ENCODE measurements around the gene PLCD4. TPM values are rescaled to one million over a fixed set of nuclear protein-coding genes. Genes with fewer than 3 reads are reported as not detected.

Gene PLCD4
- total and polyA plus RNA-seq, 10 of the 15 experiments (the other 5 are each of a cell fraction or from before 2014, with no cell fraction given) = under 0.01 to 1.5 (median 0.23) TPM; not detected in 2

DNA sequence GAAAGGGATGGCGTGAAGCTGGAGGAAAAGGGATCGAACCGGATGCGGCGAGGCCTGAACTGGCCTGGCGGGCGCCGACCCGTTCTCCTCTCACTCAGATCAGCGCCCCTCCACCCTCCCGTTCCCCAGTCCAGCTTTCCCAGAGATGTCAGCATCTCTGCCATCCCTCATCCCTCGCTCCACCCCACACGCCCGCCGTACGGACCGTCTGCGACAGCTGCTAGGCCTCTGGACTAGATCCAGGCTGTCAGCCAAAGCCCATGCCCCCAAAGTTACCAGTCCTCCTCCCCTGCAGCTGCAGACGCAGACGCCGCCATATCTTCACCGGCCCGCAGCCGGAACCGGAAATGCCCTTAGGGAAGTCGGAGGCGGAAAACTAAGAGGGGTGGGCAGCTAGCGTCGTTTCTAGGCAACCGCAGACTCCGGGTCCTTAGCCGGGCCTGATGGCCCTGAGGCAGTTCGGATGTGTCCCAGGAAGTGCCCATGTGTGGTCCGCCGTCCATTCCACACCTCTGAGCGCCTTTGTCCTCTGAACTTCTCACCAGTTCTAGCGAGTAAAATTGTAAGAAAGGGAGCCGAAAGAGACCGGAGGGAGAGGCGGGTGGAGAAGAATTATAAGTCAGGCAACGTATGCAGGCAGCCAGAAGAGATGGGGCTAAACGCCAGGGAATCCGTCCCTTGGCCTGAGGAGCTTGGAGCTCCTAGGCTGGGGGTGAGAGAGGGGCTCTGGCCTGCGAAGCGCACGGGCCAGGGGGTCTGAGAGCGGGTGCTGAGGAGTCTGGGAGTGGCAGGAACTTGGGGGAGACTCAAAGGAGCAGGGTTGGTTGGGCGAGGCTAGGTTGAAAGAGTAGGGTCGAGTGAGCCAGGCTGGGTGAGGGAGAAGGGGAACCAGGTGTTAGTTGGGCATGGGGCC lies 64.2 kb downstream of the PLCD4 start, which contains the start of the genes RNF25 and STK36 (continued):
- TF ChIP-seq MYC (IDR thresholded peaks at IDR 0.05; ENCODE audit: insufficient read depth, insufficient read length, insufficient replicate concordance, low read length, severe bottlenecking) (no peak), CHD4 (IDR thresholded peaks at IDR 0.05) (no peak), CEBPB (IDR thresholded peaks at IDR 0.05; ENCODE audit: borderline replicate concordance in 1 of 2, low read depth in 2 of 2, low read length in 2 of 2) (no peak), MTA3 (IDR thresholded peaks at IDR 0.05; ENCODE audit: borderline replicate concordance, low read length) (no peak; the same call in 1 of the 2 replicates), JUNB (IDR thresholded peaks at IDR 0.05) (no peak), FOS (IDR thresholded peaks at IDR 0.05; ENCODE audit: borderline replicate concordance, extremely low read depth, insufficient read length) (no peak), POU2F2 (IDR thresholded peaks at IDR 0.05; ENCODE audit: borderline replicate concordance, low read depth, low read length) (0 out of 3 replicates have a peak, but pooled peaks have one; percentile 31), SIN3A (IDR thresholded peaks at IDR 0.05; ENCODE audit: low read depth, low read length) (peak; percentile 94; the same call in 1 of the 2 replicates), TCF12 (IDR thresholded peaks at IDR 0.05; ENCODE audit: low read depth, low read length) (0 out of 2 replicates have a peak, but pooled peaks have one; percentile 50), RFX5 (IDR thresholded peaks at IDR 0.05; ENCODE audit: low read depth, low read length) (no peak), NBN (IDR thresholded peaks at IDR 0.05) (no peak), SMAD1 (IDR thresholded peaks at IDR 0.05; ENCODE audit: low read depth, partially characterized antibody) (peak; percentile 40), YY1 (IDR thresholded peaks at IDR 0.05; ENCODE audit: low read depth, low read length) (peak; percentile 95), GATAD2B (conservative IDR thresholded peaks at IDR 0.05; ENCODE audit: low read depth) (no peak)
- TF ChIP-seq, protein P1, sequence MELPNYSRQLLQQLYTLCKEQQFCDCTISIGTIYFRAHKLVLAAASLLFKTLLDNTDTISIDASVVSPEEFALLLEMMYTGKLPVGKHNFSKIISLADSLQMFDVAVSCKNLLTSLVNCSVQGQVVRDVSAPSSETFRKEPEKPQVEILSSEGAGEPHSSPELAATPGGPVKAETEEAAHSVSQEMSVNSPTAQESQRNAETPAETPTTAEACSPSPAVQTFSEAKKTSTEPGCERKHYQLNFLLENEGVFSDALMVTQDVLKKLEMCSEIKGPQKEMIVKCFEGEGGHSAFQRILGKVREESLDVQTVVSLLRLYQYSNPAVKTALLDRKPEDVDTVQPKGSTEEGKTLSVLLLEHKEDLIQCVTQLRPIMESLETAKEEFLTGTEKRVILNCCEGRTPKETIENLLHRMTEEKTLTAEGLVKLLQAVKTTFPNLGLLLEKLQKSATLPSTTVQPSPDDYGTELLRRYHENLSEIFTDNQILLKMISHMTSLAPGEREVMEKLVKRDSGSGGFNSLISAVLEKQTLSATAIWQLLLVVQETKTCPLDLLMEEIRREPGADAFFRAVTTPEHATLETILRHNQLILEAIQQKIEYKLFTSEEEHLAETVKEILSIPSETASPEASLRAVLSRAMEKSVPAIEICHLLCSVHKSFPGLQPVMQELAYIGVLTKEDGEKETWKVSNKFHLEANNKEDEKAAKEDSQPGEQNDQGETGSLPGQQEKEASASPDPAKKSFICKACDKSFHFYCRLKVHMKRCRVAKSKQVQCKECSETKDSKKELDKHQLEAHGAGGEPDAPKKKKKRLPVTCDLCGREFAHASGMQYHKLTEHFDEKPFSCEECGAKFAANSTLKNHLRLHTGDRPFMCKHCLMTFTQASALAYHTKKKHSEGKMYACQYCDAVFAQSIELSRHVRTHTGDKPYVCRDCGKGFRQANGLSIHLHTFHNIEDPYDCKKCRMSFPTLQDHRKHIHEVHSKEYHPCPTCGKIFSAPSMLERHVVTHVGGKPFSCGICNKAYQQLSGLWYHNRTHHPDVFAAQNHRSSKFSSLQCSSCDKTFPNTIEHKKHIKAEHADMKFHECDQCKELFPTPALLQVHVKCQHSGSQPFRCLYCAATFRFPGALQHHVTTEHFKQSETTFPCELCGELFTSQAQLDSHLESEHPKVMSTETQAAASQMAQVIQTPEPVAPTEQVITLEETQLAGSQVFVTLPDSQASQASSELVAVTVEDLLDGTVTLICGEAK (IDR thresholded peaks at IDR 0.05; ENCODE audit: borderline replicate concordance) = peak; percentile 95
- TF ChIP-seq, protein P2, sequence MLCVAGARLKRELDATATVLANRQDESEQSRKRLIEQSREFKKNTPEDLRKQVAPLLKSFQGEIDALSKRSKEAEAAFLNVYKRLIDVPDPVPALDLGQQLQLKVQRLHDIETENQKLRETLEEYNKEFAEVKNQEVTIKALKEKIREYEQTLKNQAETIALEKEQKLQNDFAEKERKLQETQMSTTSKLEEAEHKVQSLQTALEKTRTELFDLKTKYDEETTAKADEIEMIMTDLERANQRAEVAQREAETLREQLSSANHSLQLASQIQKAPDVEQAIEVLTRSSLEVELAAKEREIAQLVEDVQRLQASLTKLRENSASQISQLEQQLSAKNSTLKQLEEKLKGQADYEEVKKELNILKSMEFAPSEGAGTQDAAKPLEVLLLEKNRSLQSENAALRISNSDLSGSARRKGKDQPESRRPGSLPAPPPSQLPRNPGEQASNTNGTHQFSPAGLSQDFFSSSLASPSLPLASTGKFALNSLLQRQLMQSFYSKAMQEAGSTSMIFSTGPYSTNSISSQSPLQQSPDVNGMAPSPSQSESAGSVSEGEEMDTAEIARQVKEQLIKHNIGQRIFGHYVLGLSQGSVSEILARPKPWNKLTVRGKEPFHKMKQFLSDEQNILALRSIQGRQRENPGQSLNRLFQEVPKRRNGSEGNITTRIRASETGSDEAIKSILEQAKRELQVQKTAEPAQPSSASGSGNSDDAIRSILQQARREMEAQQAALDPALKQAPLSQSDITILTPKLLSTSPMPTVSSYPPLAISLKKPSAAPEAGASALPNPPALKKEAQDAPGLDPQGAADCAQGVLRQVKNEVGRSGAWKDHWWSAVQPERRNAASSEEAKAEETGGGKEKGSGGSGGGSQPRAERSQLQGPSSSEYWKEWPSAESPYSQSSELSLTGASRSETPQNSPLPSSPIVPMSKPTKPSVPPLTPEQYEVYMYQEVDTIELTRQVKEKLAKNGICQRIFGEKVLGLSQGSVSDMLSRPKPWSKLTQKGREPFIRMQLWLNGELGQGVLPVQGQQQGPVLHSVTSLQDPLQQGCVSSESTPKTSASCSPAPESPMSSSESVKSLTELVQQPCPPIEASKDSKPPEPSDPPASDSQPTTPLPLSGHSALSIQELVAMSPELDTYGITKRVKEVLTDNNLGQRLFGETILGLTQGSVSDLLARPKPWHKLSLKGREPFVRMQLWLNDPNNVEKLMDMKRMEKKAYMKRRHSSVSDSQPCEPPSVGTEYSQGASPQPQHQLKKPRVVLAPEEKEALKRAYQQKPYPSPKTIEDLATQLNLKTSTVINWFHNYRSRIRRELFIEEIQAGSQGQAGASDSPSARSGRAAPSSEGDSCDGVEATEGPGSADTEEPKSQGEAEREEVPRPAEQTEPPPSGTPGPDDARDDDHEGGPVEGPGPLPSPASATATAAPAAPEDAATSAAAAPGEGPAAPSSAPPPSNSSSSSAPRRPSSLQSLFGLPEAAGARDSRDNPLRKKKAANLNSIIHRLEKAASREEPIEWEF (IDR thresholded peaks at IDR 0.05; ENCODE audit: insufficient replicate concordance, low read depth, low read length) = no peak
- TF ChIP-seq, protein P3, sequence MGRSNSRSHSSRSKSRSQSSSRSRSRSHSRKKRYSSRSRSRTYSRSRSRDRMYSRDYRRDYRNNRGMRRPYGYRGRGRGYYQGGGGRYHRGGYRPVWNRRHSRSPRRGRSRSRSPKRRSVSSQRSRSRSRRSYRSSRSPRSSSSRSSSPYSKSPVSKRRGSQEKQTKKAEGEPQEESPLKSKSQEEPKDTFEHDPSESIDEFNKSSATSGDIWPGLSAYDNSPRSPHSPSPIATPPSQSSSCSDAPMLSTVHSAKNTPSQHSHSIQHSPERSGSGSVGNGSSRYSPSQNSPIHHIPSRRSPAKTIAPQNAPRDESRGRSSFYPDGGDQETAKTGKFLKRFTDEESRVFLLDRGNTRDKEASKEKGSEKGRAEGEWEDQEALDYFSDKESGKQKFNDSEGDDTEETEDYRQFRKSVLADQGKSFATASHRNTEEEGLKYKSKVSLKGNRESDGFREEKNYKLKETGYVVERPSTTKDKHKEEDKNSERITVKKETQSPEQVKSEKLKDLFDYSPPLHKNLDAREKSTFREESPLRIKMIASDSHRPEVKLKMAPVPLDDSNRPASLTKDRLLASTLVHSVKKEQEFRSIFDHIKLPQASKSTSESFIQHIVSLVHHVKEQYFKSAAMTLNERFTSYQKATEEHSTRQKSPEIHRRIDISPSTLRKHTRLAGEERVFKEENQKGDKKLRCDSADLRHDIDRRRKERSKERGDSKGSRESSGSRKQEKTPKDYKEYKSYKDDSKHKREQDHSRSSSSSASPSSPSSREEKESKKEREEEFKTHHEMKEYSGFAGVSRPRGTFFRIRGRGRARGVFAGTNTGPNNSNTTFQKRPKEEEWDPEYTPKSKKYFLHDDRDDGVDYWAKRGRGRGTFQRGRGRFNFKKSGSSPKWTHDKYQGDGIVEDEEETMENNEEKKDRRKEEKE (IDR thresholded peaks at IDR 0.05) = no peak

Data from GM12878 (cell line).